Hindlimb muscle (tissue), 1 donor: ENCODE measurements around the gene TLR6. TPM values are rescaled to one million over a fixed set of nuclear protein-coding genes. Genes with fewer than 3 reads are reported as not detected.
A peak's percentile ranks its signal among the peaks of the same experiment; 100 is the strongest.

ENCODE experiments used
- DNase-seq: peaks from one replicate; pipeline ENCODE4 v3.0.0-alpha.2; 2013
- polyA plus RNA-seq: library from polyadenylated mRNA; unstranded; fragments of 120-200 nt; gene quantifications from one replicate; pipeline ENCODE4 v1.2.1, GENCODE V29; 2013; ENCODE audit not compliant: insufficient read length

TLR6 gene
- polyA plus RNA-seq, 1 donor = 1.4 TPM

DNA sequence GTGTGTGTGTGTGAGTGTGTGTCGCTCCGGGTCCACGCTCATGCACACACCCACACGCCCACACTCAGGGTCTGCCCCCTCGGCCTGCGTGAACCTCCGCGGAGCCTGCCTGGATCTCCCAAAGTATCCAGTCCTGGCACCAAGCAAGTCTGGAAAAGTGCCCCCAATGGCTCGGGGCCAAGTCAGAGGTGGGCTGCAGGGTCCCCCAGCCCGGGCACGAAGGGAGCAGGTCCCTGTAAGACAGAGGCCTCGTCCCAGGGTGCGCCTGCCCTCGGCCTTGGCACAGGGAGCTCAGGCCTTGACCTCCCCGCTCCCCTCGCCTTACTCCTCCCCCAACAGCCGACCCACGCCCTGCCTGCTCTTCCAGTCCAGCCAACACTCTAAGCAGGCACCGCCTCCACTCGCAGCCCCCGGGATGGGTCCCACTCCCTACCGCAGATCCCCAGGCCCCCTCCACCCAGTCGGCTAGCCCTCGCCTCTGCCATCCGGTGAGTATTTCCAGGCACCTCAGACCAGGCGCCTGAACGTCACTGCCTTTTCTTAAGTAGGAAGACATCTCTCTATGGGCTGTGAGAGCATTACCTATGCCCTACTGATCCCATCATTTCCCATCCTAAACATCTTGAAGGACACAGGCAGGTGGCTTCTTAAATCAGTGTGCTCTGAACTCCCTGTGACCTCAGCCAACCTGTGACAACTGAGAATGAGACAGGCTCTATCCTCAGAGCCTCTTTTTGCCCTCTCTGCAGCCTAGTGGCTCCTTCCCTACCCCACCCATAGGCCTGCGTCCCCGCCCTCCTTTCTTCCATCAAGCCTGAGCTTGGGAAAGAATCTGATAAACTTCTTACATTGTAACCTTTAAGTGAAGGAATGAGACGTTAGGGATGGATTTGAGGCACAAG is 11.7 kb upstream of the TLR6 start:
- peak; percentile 56 for DNase-seq

DNA sequence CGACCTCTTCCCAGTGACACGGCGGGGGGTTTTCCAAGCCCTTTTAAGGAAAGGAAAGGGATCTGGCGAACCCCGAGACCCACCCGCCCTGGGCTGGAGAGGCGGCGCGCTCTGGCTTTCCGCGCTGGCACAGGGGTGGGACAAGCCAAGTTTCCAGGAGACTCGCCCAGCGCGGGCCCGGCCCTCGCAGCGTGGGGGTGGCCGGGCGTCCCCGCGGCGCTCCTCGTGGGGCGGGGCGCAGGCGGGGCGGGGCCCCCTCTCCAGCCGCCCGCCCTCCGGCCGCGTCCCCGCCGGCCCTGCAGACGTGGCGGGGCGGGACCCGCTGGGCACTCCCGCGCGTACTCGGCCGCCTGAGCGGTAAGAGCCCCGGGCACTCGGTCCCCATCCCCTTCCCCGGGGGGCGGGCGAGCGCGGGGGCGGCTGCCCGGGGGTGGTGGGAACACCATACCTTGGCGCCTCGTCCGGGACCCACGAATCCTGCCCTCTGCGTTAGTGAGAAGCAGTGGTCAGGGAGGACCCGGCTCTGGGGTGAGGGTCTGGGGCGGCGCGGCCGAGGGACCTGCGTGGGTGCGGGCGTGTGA is 11.0 kb upstream of the TLR6 start, which contains the start of gene FAM114A1:
FAM114A1 (plus strand) TSS at position 329 of the 581 bp plus-strand sequence. CDS start 10,273 bp downstream, outside the sequence.
- peak; percentile 89 for DNase-seq

DNA sequence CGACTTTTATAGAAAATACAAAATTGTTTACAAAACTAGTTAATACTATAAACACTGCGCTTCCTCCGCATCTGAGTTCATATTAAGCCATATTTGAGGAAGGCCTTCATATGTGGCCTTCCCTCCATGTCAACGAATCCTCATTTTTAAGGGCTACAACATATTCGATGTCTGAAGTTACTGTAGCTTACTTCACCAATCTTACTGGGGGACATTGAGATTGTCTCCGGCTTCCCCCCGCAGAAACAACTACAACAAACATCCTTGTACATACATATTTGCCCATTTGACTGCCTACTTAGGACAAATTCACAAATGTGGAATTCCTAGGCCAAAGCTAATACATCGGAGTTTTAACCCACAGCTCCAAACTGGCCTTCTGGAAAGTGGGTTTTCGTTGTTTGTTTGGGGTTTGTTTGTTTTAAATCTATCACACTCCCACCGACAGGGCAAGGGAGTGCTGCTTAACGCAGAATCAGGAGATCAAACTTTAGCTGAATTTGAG is 10.4 kb upstream of the TLR6 start:
- DNase-seq = no peak

DNA sequence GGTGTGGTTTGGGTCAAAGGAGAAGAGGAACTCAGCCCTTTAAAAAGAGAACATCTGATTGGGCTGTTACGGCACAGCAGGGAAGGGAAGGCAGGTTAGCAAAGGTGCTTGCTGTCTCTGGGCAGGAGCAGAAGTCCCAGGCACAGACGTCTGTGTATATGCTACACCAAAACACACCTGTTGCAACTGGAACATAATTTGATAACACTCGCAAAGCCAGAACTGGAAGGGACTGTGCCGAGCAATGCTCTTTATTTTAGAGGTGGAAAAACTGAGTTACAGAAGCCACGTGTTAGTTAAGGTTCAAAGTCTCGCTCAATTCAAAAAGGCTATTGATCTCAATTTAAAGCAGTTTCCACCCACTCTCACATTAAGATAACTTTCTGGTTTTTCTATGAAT is 8.8 kb upstream of the TLR6 start:
- no peak for DNase-seq

GRCh38 chr4:38861791-38862190 is 5.2 kb upstream of the TLR6 start:
- DNase-seq = no peak

DNA sequence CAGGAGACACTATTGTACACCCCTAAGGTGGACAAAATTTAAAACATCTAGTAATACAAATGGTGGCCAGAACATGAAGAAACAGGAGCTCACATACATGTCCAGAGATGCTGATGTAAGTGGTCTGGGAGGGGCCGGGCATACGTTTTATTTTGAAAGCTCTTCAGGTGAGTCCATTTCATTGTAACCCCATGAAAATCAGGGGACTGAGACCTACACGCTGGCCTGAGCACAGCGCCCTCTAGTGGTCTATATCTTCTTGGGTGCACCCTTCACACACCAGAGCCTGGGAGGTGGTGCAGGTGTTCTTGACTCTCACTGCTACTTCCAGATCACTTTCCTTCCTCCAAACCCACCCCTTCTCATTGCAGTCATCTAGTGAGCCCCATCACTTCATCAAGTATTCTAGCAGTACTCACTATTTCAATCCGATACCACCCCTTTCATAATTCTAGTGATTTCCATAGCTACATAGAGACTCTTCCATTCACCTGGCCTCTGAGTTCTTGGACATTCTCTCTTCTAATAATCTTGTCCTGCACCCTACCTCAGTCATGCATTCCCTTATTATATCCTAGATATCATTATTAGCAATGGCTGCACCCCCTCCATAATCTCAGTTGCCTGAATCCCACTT is 4.3 kb upstream of the TLR6 start:
- DNase-seq = no peak

- no peak for DNase-seq
Observed at GRCh38 chr4:38859501-38859900, 2.9 kb upstream of the TLR6 start.

DNA sequence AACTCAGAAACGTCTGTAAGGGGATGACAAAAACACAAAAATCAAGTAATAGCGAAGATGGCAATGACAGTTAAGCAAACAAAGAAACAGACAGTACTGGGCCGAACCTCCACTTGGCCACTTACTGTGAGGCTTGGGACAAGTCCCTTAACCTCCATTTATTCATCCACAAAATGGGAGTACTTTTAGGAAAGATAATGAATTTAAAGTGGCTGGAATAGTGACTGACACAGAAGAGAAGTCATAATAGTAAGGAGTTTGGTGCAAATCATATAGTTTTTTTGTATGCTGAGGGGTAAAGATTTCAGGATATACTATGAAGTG is 1.4 kb upstream of the TLR6 start:
- DNase-seq = no peak

- no peak for DNase-seq
Observed at GRCh38 chr4:38857354-38858096, 908 bp upstream of the TLR6 start.

DNA sequence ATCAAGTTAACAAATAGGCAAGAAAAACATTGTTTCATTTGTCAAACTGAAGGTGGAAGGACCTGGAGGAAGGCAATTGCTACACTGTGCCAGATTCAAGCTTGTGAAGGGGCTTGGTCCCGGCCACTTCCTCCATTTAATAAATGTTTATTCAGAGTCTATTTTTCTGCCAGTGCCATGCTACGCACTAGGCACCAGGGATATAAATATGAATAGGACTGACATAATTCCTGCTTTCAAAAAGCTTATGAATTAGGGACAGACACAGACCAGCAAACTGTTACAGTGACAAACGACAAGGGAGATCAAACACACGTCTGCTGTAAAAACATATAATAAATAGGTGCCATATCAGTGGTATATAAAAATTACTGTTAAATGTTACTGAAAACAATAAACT is 571 bp downstream of the TLR6 start:
- no peak for DNase-seq

- DNase-seq = no peak
Observed at GRCh38 chr4:38855466-38855865, 1.2 kb downstream of the TLR6 start.

DNA sequence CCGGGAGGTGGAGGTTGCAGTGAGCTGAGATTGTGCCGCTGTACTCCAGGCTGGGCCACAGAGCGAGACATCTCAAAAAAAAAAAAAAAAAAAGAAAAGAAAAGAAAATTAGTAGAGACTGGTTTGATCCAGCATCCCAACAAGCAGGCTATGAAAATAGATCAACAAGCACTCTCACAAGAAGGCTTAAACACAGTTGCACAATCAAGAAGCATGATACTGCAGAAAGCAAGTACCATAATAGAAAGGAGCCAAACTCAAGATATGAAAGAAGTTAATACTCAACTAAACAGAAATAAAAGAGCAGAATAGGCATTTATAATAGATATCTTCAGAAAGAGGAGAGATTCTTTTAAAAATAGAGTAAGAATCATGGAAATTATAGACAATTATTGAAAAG is 10.6 kb downstream of the TLR6 start:
- DNase-seq = no peak

GRCh38 chr4:38842994-38843393 is 13.6 kb downstream of the TLR6 start:
- DNase-seq = no peak

DNA sequence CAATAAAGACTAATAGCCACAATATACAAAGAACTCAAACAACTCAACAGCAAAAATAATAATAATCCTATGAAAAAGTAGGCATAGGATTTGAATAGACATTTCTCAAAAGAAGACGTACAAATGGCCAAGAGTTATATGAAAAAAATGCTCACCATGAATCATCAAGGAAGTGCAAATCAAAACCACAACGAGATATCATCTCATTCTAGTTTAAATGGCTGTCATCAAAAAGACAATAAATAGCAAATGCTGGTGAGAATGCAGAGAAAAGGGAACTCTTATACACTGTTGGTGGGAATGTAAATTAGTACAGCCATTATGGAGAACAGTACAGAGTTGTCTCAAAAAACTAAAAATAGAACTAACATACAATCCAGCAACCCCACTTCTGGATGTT is 18.8 kb downstream of the TLR6 start:
- no peak for DNase-seq

DNA sequence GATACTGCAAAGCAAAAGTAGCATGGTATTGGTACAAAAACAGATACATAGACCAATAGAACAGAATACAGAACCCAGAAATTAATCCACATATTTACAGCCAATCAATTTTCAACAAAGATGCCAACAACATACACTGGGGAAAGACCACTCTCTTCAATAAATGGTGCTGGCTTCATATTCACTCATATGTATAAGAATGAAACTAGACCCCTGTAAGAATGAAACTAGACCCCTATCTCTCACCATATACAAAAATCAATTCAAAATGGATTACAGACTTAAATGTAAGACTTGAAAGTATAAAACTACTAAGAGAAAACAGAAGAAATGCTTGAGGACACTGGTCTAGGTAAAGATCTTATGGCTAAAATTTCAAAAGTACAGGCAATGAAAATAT is 19.3 kb downstream of the TLR6 start:
- no peak for DNase-seq

DNA sequence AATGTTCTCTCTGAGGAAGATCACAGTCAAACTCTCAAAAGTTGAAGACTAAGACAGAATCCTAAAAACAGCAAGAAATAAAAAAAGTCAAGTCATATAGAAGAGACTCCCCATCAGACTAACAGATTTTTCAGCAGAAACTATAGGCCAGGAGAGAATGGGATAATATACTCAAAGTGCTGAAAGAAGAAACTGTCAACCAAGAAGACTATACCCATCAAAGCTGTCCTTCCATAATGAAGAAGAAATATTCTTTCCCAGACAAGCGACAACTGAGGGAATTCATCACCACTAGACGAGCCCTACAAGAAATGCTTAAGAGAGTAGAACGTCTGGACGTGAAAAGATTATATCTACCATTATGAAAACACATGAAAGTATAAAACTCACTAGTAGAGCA is 22.0 kb downstream of the TLR6 start:
- DNase-seq = no peak

- no peak for DNase-seq
Observed at GRCh38 chr4:38832624-38833528, 23.7 kb downstream of the TLR6 start.

DNA sequence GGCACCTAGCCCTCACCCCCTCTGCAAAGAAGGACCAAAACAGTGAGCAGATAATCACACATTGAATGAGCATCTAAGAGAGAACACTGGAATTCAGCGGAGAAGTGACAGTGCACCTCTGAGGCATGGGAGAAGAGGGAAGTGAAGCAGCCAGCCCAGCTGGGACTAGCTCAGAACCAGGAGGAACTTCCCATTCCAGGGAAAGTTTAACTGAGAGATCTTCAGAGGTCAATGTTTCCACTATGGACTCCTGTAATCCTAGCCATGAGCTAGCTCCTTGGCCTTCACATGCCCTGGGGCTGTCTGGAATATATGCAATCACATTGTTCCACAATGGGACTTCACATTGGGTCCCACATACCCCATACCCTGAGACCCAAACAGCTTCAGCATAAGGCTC is 24.4 kb downstream of the TLR6 start:
- no peak for DNase-seq

DNA sequence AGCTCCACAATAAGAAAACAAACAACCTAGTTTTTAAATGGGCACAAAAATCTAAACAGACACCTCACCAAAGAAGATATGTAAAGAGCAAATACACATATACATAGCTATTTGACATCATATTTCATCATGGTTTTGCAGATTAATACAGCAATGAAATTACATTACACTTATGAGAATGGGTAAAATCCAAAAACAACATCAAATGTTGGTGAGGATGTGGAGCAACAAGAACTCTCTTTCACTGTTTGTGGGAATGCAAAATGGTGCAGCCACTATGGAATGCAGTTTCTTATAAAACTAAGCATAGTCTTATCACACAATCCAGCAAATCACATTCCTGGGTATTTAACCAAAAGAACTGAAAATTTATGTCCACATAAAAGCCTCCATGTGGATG is 25.0 kb downstream of the TLR6 start:
- no peak for DNase-seq

DNA sequence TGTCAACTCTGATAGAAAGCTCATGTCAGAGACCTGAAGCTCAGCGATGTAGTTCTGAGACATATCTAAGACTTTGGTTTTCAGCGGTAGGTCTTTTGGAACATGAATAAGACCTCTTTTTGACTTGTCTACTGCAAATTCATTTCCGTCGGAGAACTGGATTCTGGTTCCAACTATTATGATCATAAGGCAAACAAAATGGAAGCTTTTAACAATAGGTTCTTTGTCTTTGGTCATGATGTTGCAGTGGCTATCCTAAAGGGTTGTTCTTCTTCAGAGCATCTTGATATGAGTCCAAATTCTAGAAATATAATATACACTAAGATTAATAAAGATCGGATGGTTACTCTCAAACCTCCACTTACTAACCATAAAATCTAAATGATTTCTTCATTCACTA is 27.4 kb downstream of the TLR6 start:
- no peak for DNase-seq

- no peak for DNase-seq
Observed at GRCh38 chr4:38823766-38824165, 32.9 kb downstream of the TLR6 start.
